ENCODE data around the gene CCR6.
"Not testable (repeated sequence)": the region's sequence is repeated elsewhere in the genome, so short reads cannot be mapped to it uniquely, and the experiment has no call there.

CCR6 gene

DNA sequence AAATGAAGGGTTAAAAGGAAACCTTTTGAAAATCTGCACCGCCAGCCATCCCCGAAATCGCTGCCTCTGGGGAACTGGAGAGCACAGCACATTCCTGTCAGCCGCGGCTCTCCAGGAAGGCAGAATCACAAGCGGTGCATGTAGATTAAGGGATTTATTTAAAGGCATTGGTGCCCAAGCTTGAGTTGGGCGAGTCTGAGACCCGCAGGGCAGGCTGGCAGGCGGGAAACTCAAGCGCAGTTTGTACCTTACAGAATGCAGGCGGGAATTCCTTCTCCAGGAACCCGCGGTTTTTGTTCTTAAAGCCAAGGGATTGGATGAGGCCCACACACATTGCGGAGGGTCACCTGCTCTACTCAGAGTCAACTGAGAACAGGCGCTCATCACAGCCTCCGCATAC lies 24.1 kb downstream of the CCR6 start:
- no peak for DNase-seq

GRCh38 chr6:167148021-167148420 lies 25.1 kb downstream of the CCR6 start:
- DNase-seq, result no peak

DNA sequence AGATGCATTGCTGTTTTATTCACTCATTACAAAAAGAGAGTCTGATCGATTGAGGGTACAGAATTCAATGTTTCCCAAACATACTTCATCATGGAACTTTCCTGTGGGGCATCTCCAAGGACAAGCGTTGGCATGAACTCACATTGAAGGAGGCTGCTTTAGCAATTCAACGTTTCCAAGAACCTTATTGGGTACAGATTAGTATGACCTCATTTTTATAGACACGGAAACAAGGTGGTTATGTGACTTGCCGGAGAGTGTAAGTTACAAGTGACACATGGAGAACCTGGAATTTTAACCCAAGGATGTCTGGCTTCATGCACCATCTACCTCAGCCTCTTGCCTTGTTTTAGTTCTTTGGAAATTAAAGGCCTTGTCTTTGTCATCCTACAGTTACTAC lies 26.1 kb downstream of the CCR6 start:
- DNase-seq, result no peak

DNA sequence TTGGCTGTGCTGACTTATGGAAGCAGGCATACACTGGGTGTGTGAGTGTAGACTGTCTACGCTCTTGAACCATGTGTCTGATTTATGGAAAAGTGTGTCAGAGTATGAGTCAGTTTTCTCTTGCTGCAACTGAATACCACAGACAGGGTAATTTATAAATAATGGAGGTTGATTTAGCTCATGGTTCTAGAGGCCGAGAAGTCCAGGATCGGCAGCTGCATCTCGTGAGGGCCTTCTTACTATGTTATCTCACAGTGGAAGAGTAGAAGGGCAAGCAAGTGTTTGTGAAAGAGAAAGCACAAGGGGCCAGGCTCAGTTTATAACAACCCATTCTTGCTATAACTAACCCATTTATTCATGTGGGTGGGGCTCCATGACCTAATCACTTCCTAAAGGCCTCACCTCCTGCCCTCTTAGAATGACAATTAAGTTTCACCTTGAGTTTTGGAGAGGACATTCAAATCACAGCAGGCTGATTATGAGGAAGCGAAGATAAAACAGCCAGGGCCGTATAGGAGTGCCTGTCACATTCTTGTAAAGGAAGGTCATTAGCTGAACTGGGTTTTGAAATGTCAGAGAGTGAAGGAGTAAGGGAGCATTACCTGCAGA lies 28.1 kb downstream of the CCR6 start:
- DNase-seq, result no peak

- DNase-seq, result no peak
These were observed 28.8 kb downstream of the CCR6 start for GRCh38 chr6:167151648-167152047.

- DNase-seq, result no peak
These were observed 30.0 kb downstream of the CCR6 start for GRCh38 chr6:167152862-167153261.

DNA sequence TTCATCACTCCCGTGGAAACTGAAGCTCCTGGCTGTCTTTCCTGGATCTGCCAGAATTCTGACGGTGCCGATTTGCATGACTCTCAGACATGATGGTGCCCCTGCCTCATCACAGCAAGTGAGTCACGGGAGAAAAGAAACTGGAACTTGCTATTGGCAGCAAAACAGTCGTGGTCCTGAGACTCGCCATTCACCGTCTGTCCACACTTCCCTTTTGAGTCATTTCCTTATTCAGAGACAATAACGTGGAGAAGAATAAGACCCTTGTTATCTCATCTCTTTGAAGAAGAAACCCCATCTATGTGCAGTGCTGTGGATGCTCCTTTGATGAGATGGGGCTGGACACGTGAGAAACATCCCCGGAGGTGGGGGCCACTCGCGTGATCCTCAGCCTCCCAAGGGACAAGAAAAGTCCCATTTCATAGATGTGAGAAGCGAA lies 30.6 kb downstream of the CCR6 start:
- peak; percentile 90 for DNase-seq

DNA sequence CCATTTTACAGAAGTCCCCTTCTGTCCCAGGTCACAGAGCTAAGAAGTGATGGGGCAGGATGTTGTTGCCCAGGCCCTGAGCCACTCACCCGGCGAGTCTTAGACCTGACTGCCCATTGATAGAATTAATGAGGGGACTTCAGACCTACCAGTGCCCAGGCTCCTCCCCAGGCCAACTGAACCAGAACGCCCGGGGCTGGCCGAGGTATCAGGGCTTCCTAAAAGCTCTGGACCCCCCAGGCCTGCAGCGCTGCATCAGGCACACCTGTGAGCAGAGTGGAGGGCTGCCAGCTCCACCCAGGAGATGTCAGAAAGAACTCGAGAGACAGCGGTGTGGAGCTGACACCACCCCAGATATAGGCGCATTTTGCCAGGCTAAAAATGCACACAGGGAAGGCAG lies 31.4 kb downstream of the CCR6 start:
- DNase-seq, result no peak

DNA sequence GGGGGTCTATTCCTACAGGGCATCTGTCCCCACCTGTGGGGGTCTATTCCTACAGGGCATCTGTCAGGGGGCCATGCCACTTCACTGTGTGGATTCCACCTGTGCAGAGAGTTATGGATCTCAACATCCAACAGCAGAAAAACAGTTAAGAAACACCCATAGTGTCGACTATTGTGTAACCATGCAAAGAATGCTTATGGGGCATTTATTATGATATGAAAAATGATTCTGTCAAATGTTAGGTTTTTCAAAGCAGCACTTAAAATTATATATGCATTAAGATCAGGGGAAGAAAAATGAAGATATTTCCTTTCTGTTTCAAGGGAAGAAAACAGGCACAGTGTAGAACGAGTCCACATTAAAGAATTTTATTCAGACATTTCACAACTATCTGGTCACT lies 32.0 kb downstream of the CCR6 start:
- DNase-seq, result no peak

DNA sequence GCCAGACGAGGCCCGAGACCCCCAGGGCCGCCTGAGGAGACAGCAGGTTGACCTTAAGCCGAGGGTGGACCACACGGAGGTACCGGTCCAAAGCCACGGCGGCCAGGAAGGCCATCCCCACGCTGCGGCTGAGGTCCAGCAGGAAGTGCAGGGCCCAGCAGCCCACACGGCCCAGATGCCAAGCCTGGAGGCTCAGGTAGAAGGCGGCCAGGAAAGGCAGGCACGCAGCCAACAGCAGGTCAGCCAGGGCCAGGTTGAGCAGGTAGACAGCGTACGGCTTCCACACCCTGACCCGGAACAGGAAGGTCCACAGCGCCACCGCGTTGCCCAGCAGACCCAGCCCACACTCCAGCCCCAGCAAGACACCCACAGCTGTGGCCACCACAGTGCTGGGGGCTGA lies 34.5 kb downstream of the CCR6 start:
- DNase-seq, result no peak

DNA sequence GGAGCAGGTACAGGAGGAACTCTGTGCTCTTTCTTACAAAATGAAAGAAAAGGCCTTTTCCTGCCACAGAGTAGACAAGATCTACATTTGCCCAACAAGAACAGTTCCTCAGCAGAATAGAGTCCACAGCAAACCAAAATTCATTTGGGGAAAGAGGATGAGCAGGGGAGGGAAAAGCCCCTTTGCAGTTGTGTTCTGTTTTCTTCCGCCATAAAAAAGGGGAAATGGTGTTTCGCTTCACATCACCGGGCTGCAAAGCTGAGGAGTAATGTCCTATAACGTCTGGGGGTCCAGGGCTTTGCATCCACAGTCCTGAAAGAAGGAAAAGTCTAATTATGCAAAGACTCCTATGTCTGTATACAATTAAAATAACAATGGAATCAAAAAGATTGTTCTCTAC lies 35.0 kb downstream of the CCR6 start, which contains the start of gene GPR31:
TSS of gene GPR31 (minus strand) at position 118 of the 400 bp plus-strand sequence. CDS start 149 bp downstream, outside the sequence.
- DNase-seq, result no peak

DNA sequence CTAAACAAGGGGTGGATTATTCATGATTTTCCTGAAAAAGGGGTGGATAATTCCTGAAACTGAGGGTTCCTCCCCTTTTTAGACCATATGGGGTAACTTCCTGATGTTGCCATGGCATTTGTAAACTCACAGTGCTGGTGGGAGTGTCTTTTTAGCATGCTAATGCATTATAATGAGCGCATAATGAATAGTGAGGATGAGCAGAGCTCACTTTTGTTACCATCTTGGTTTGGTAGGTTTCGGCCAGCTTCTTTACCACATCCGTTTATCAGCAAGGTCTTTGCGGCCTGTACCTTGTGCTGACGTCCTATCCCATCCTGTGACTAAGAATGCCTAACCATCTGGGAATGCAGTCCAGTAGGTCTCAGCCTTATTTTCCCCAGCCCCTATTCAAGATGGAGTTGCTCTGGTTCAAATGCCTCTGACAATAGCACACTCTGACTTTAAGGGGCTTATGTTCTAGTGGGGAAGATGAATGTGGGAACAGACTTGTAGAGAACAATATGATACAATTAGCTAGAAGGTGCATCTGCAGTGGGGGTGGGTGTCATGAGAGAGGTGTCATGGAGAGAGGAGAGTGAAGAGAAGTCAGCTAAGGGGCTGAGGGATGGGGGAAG lies 39.1 kb downstream of the CCR6 start:
- DNase-seq, result no peak

- DNase-seq, result no peak
These were observed 39.7 kb downstream of the CCR6 start for GRCh38 chr6:167162591-167162990.

DNA sequence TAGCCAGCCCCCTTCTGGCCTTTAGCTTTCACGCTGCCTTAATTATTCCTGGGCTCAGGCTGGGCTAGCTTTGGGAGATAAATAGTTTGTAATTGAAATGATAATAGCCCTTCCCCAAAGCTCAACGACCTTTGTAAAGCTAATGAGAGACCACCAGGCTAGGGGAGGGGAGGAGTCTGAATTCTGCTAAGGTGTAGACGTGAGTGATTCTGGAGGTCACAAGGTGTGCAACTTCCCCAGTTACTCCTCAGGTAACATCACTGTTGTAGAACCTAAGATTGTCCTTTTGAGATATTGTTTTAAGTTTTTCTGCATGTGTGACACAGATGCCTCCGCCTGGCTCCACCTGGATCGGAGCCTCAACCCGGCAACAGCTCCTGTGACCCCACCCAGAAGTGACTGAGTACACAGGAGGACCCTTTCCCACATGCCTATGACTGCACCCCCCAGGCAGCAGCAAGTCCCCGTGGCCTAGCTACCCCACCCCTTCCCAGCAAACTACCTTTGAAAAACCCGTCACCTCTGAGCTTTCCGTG lies 40.6 kb downstream of the CCR6 start:
- no peak for DNase-seq

- DNase-seq, result no peak
These were observed 41.4 kb downstream of the CCR6 start for GRCh38 chr6:167164261-167164660.

GRCh38 chr6:167165858-167166471 lies 43.1 kb downstream of the CCR6 start:
- no peak for DNase-seq

- DNase-seq, result not testable (repeated sequence)
These were observed 44.8 kb downstream of the CCR6 start for GRCh38 chr6:167167699-167168098.

DNA sequence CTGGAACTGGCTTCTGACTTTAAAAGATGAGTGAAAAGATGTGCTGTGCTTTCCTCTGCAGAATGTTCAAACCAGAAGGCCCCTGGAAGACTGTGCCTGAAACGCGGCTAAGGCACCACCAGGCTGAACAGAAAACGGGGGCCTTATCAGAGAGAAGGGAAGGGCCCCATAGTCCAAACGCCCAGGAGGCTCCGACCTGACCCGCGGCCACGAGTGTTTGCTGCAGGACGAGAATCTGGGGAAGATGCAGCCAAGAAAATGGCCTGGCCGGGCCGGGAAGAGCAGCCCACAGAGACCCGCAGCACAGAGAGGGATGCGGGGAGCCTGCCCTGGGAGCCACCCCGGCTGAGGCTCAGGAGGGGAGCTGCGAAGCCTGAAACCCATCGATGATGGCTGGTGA lies 45.4 kb downstream of the CCR6 start:
- DNase-seq, result not testable (repeated sequence)

DNA sequence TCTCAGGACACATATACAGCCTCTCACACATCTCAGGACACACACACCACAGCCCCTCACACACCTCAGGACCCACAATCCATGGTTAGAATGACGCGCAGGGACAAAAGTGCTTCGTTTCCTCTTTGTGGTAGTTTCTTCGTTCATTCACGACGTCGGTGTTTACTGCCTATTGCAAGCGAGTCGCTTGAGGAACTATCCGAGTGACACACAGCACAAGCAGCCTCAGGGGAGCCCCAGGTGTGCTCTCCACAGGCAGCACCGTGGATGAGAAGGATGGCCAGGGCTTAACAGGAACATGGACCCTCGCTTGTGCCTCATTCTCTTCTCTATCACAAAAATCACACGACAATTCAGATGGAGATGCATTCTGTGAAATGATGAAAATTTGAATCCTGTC lies 47.0 kb downstream of the CCR6 start:
- not testable (repeated sequence) for DNase-seq

GRCh38 chr6:167171300-167171699 lies 48.4 kb downstream of the CCR6 start:
- DNase-seq, result not testable (repeated sequence)

- DNase-seq, result not testable (repeated sequence)
These were observed 49.1 kb downstream of the CCR6 start for GRCh38 chr6:167172011-167172410.

- not testable (repeated sequence) for DNase-seq
These were observed 54.4 kb downstream of the CCR6 start for GRCh38 chr6:167177271-167177670.

DNA sequence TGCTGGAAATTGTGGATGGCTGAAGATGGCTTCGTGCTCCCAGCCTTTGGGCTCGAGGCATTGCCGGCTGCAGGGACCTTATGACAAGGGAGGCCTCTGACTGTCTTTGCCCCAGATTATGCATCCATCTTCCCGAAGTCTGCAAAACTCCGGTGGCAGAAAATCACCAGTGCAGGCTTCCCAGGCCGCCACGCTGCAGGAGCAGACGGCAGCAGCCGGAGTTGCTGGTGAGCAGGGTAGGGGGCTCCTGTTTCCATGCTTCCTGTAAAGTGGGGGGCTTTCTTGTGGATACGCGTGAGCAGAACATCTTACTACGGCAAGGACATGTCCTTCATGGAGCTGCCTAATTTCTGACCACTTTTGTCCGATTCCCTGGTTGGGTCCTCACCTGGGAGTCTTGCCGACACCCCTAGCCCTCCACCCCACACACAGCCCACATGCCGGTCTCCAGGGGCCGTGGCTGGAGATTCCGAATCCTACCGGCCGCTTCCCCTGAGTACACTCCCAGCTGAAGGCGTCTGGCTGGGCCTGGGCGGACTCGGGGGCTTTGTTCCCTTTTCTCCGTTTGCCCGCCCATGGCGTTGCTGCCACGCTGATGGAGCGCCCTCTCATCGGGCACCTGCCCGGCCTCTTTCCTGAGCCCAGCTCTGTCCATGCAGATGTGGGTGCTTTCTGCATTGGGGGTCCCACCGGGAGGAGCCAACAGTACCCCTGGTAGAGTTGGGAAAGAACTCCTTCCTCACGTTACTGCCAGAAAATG lies 56.2 kb downstream of the CCR6 start:
- not testable (repeated sequence) for DNase-seq
